SK-N-SH (cell line): Measurements from ENCODE around the gene ABCC4. TPM values are rescaled to one million over a fixed set of nuclear protein-coding genes. Genes with fewer than 3 reads are reported as not detected.

Experiments
- CTCF ChIA-PET: fragments of 300-600, 350-600 bp; formaldehyde crosslinking; extraction: SDS; loops from one replicate; lab custom pipeline; 2021; lab: Yijun Ruan, JAX
- POLR2A ChIA-PET: fragments of 350-600 bp; sonication (Branson Sonifier 250); formaldehyde crosslinking; extraction: SDS; loops from one replicate; lab custom pipeline; 2020; ENCODE audit warnings: antibody characterized with exemption, inconsistent platforms; lab: Yijun Ruan, JAX
- DNase-seq: peaks from one replicate; pipeline ENCODE4 v3.0.0; 2012
- H2AFZ ChIP-seq: fragments of 200-600 bp; sonication (generic); 2 replicates; pipeline ENCODE4 v1.8.1; 2016; ENCODE audit warnings: antibody characterized with exemption, mild to moderate bottlenecking, low read depth
- H3F3A ChIP-seq: fragments of 200-600 bp; sonication (generic); replicated peaks from 2 replicates; pipeline ENCODE3; 2016; ENCODE audit warnings: antibody characterized with exemption, mild to moderate bottlenecking; ENCODE audit not compliant: insufficient read depth
- H3K27ac ChIP-seq, 2 experiments: fragments of 200-500 bp in 1 of 2; fragments of 200-600 bp in 1 of 2; sonication (Bioruptor generic) in 1 of 2; sonication (generic), shearing (Covaris generic) in 1 of 2; 2 replicates each; pipeline versions ENCODE4 v1.5.1 to v1.6.1; 2014 to 2016; ENCODE audit warnings: low read depth in 2 of 2, inconsistent platforms in 1 of 2, low read length in 1 of 2, mild to moderate bottlenecking in 1 of 2, mixed read lengths in 1 of 2
- H3K27me3 ChIP-seq: fragments of 200-600 bp; sonication (generic), shearing (Covaris generic); 2 replicates; pipeline ENCODE4 v1.6.1; 2016; ENCODE audit warnings: mixed run types; ENCODE audit not compliant: insufficient read depth
- H3K36me3 ChIP-seq, 2 experiments: fragments of 200-500 bp in 1 of 2; fragments of 200-600 bp in 1 of 2; sonication (Bioruptor generic) in 1 of 2; sonication (generic) in 1 of 2; replicated peaks in 1 of 2; 2 replicates each; pipeline versions ENCODE3 to v1.5.1; 2014 to 2016; ENCODE audit warnings: low read length in 1 of 2, mild to moderate bottlenecking in 1 of 2; ENCODE audit not compliant: insufficient read depth in 2 of 2, control insufficient read depth in 1 of 2
- H3K4me1 ChIP-seq, 2 experiments: fragments of 200-500 bp in 1 of 2; fragments of 200-600 bp in 1 of 2; sonication (Bioruptor generic) in 1 of 2; sonication (generic), shearing (Covaris generic) in 1 of 2; 2 replicates each; pipeline versions ENCODE4 v1.5.1 to v1.6.1; 2014 to 2016; ENCODE audit warnings: low read depth in 1 of 2, low read length in 1 of 2, mixed run types in 1 of 2; ENCODE audit not compliant: insufficient read depth in 2 of 2, control insufficient read depth in 1 of 2
- H3K4me2 ChIP-seq: fragments of 200-600 bp; sonication (generic), shearing (Covaris generic); 2 replicates; pipeline ENCODE4 v1.6.1; 2017; ENCODE audit warnings: mixed run types
- H3K4me3 ChIP-seq, 2 experiments: fragments of 200-500 bp in 1 of 2; fragments of 200-600 bp in 1 of 2; sonication (Bioruptor generic) in 1 of 2; sonication (generic), shearing (Covaris generic) in 1 of 2; 2 replicates each; pipeline versions ENCODE4 v1.5.1 to v1.8.1; 2014 to 2016; ENCODE audit warnings: low read depth in 2 of 2, inconsistent platforms in 1 of 2, low read length in 1 of 2, mild to moderate bottlenecking in 1 of 2, mixed read lengths in 1 of 2, moderate library complexity in 1 of 2
- H3K79me2 ChIP-seq: fragments of 200-600 bp; sonication (generic); 2 replicates; pipeline ENCODE4 v1.8.1; 2017; ENCODE audit warnings: mild to moderate bottlenecking; ENCODE audit not compliant: insufficient read depth
- H3K9ac ChIP-seq: fragments of 200-600 bp; sonication (generic); 2 replicates; pipeline ENCODE4 v1.6.1; 2017; ENCODE audit warnings: mixed run types
- H3K9me2 ChIP-seq: fragments of 200-600 bp; sonication (generic); 2 replicates; pipeline ENCODE4 v1.6.1; 2017; ENCODE audit warnings: mixed run types
- H3K9me3 ChIP-seq: fragments of 200-600 bp; sonication (generic); 2 replicates; pipeline ENCODE4 v1.6.1; 2017; ENCODE audit warnings: mixed run types, mild to moderate bottlenecking, moderate library complexity
- H4K20me1 ChIP-seq: fragments of 200-600 bp; sonication (generic); 2 replicates; pipeline ENCODE4 v1.6.1; 2017; ENCODE audit warnings: mild to moderate bottlenecking, mixed run types; ENCODE audit not compliant: insufficient read depth
- CHD2 ChIP-seq: fragments of 150-350 bp; IDR thresholded peaks from 2 replicates; pipeline ENCODE4 v1.6.1; 2018; ENCODE audit warnings: low read length; ENCODE audit not compliant: partially characterized antibody
- FOXM1 ChIP-seq: IDR thresholded peaks from 2 replicates; pipeline ENCODE4 v1.4.0; 2012; ENCODE audit warnings: low read depth, mild to moderate bottlenecking
- GABPA ChIP-seq: IDR thresholded peaks from 2 replicates; pipeline ENCODE4 v1.4.0; 2012; ENCODE audit warnings: low read depth, mild to moderate bottlenecking
- GATA2 ChIP-seq: sonication (generic); formaldehyde crosslinking; IDR thresholded peaks from 2 replicates; pipeline ENCODE4 v1.5.0; 2020; ENCODE audit warnings: mild to moderate bottlenecking, missing genetic modification reagents
- JUND ChIP-seq: IDR thresholded peaks from 2 replicates; pipeline ENCODE4 v1.4.0; 2012
- MEF2A ChIP-seq: IDR thresholded peaks from 2 replicates; pipeline ENCODE4 v1.4.0; 2012; ENCODE audit warnings: low read depth, borderline replicate concordance
- MXI1 ChIP-seq: IDR thresholded peaks from 2 replicates; pipeline ENCODE4 v1.6.1; 2012; ENCODE audit warnings: mild to moderate bottlenecking, low read depth, low read length, improper control_type of control experiment
- RAD21 ChIP-seq: IDR thresholded peaks from 2 replicates; pipeline ENCODE4 v1.6.1; 2012; ENCODE audit warnings: mild to moderate bottlenecking, low read length
- RCOR1 ChIP-seq: fragments of 150-350 bp; IDR thresholded peaks from 2 replicates; pipeline ENCODE4 v1.6.1; 2017; ENCODE audit warnings: antibody characterized with exemption, low read length
- SIN3A ChIP-seq: IDR thresholded peaks from 2 replicates; pipeline ENCODE4 v1.6.1; 2012; ENCODE audit warnings: low read depth, mild to moderate bottlenecking, low read length, moderate library complexity, borderline replicate concordance
- TEAD4 ChIP-seq: IDR thresholded peaks from 2 replicates; pipeline ENCODE4 v1.4.0; 2012; ENCODE audit warnings: mild to moderate bottlenecking, borderline replicate concordance; ENCODE audit not compliant: insufficient read depth
- WGBS: methylation state at CpG from one replicate; pipeline ENCODE4 v1.1.6; 2017; ENCODE audit warnings: low lambda C conversion rate; 5-methylcytosine and 5-hydroxymethylcytosine counted together
- polyA plus RNA-seq, 3 experiments: library from polyadenylated mRNA; depleted of rRNA; stranded (reverse); fragments of >200 nt; gene quantifications; 2 replicates each; pipeline ENCODE4 v1.2.3, GENCODE V29; 2012
- TF ChIP-seq, protein P1 (sequence below): IDR thresholded peaks from 2 replicates; pipeline ENCODE4 v1.4.0; 2012; ENCODE audit warnings: low read depth
- TF ChIP-seq, protein P2 (sequence below): IDR thresholded peaks from 2 replicates; pipeline ENCODE4 v1.4.0; 2012; ENCODE audit warnings: low read depth, borderline replicate concordance

Gene ABCC4
- polyA plus RNA-seq, 1 of the 3 experiments (the other 2 are of a cell fraction) = 7.8 TPM

- Histone ChIP-seq H3K9me3 (no peaks in the 10 kb centered on the region), H3K4me3 (no peak overlapping the region), H3K27ac (no peak overlapping the region), H3K36me3 (peaks cover 0 to 6% of the 10 kb centered on the region in 2 experiments), H2AFZ (no peak overlapping the region), H3K27me3 (no peaks in the 10 kb centered on the region), H3F3A (peaks cover 6% of the 10 kb centered on the region), H3K9ac (no peak overlapping the region), H3K79me2 (no peaks in the 10 kb centered on the region), H3K4me2 (no peak overlapping the region), H4K20me1 (no peaks in the 10 kb centered on the region), H3K9me2 (no peaks in the 10 kb centered on the region), H3K4me1 (peaks cover 3 to 6% of the 10 kb centered on the region in 2 experiments; a peak in 3 of 4 replicates)
- ChIA-PET POLR2A (no interaction called here), CTCF (no interaction called here)
- WGBS = 24% methylated on average over 2 of the region's 2 CpGs
- TF ChIP-seq CHD2 (no peak), RCOR1 (0 out of 2 replicates have a peak, but pooled peaks have one; percentile 24)
- DNase-seq = no peak
Observed at GRCh38 chr13:95111608-95112007, 189.6 kb downstream of the ABCC4 start.

DNA sequence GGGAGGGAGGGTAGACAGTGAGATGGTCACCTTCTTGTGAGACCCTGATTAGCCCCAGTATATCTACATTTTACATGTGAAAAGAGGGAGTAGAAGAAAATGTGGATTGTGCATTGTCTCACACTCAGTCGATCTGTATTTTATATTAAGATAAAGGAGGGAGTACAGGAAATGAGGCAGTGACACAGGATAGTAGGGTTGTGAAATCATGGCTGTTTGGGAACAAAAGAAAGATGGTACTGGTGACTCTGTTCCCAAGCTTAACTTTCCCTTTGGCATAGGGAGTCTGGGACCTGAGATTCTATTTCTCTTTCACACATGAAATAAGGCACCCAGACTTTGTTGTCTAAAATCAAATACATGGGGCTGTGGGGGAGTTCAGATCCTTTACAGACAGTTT, 194.7 kb downstream of the ABCC4 start:
- Histone ChIP-seq H4K20me1 (no peaks in the 10 kb centered on the region), H3K4me3 (no peak overlapping the region), H3K9me2 (no peaks in the 10 kb centered on the region), H3K4me1 (peaks cover 3 to 6% of the 10 kb centered on the region in 2 experiments; a peak in 3 of 4 replicates), H3K4me2 (no peak overlapping the region), H2AFZ (no peak overlapping the region), H3K27ac (no peak overlapping the region), H3K9me3 (no peaks in the 10 kb centered on the region), H3K9ac (no peak overlapping the region), H3F3A (peaks cover 4% of the 10 kb centered on the region), H3K36me3 (peaks cover 0 to 11% of the 10 kb centered on the region in 2 experiments)
- WGBS = 41% methylated on average over 1 of the region's 1 CpG
- CTCF ChIA-PET = no interaction called here
- no peak for TF ChIP-seq GATA2 (CRISPR knock-in tag)
- TF ChIP-seq RAD21 = no peak
- TF ChIP-seq FOXM1 = no peak
- TF ChIP-seq JUND = no peak
- TF ChIP-seq, protein P1, sequence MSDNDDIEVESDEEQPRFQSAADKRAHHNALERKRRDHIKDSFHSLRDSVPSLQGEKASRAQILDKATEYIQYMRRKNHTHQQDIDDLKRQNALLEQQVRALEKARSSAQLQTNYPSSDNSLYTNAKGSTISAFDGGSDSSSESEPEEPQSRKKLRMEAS = no peak
- no peak for TF ChIP-seq TEAD4
- no peak for TF ChIP-seq MXI1
- TF ChIP-seq, protein P2, sequence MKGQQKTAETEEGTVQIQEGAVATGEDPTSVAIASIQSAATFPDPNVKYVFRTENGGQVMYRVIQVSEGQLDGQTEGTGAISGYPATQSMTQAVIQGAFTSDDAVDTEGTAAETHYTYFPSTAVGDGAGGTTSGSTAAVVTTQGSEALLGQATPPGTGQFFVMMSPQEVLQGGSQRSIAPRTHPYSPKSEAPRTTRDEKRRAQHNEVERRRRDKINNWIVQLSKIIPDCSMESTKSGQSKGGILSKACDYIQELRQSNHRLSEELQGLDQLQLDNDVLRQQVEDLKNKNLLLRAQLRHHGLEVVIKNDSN = no peak
- TF ChIP-seq MEF2A = no peak
- no peak for TF ChIP-seq GABPA
- no peak for TF ChIP-seq SIN3A
- no peak for TF ChIP-seq CHD2
- TF ChIP-seq, all 33 proteins: peak for 0
- H3K27me3 ChIP-seq = no peaks in the 10 kb centered on the region
- POLR2A ChIA-PET = no interaction called here
- DNase-seq = no peak
- H3K79me2 ChIP-seq = no peaks in the 10 kb centered on the region
